OCI-LY3 (cell line): Measurements from ENCODE around the gene SYNJ1.
A peak's percentile ranks its signal among the peaks of the same experiment; 100 is the strongest.
"Not testable (repeated sequence)": the region's sequence is repeated elsewhere in the genome, so short reads cannot be mapped to it uniquely, and the experiment has no call there.

Experiments used
- H2AFZ ChIP-seq: fragments of 200-600, 300-600 bp; shearing (Covaris generic); 2 replicates; pipeline ENCODE4 v1.6.0; 2014; ENCODE audit warnings: antibody characterized with exemption, low read depth, low read length
- H3K27ac ChIP-seq: fragments of 200-600, 300-600 bp; sonication (generic); 2 replicates; pipeline ENCODE4 v1.5.1; 2014; ENCODE audit warnings: mild to moderate bottlenecking, low read length, moderate library complexity, mixed read lengths
- H3K27me3 ChIP-seq: fragments of 200-600, 300-600 bp; sonication (generic); 2 replicates; pipeline ENCODE4 v1.6.1; 2014; ENCODE audit warnings: low read depth, low read length, mixed read lengths
- H3K36me3 ChIP-seq: fragments of 200-600, 300-600 bp; sonication (generic); replicated peaks from 2 replicates; pipeline ENCODE3; 2014; ENCODE audit warnings: low read depth, low read length, mixed read lengths
- H3K4me1 ChIP-seq: fragments of 300-600, 200-600 bp; sonication (generic); 2 replicates; pipeline ENCODE4 v1.6.1; 2014; ENCODE audit warnings: low read length, mixed read lengths
- H3K4me2 ChIP-seq: fragments of 200-600, 300-600 bp; sonication (generic); 2 replicates; pipeline ENCODE4 v1.6.1; 2014; ENCODE audit warnings: low read length, mixed read lengths
- H3K4me3 ChIP-seq: fragments of 300-600, 200-600 bp; sonication (generic); 2 replicates; pipeline ENCODE4 v1.5.1; 2014; ENCODE audit warnings: antibody characterized with exemption, mild to moderate bottlenecking, low read length, moderate library complexity
- H3K79me2 ChIP-seq: fragments of 300-600, 200-600 bp; shearing (Covaris generic); 2 replicates; pipeline ENCODE4 v1.6.1; 2014; ENCODE audit warnings: mild to moderate bottlenecking, low read length, mixed read lengths
- H3K9ac ChIP-seq: fragments of 300-600, 200-600 bp; shearing (Covaris generic); 2 replicates; pipeline ENCODE4 v1.6.0; 2014; ENCODE audit warnings: mild to moderate bottlenecking, low read length, moderate library complexity
- H3K9me3 ChIP-seq: fragments of 200-600, 300-600 bp; shearing (Covaris generic); 2 replicates; pipeline ENCODE4 v1.6.1; 2014; ENCODE audit warnings: low read length, mixed read lengths; ENCODE audit not compliant: insufficient read depth
- H4K20me1 ChIP-seq: fragments of 200-600, 300-600 bp; sonication (generic); 2 replicates; pipeline ENCODE4 v1.6.1; 2016; ENCODE audit warnings: low read length, mixed read lengths; ENCODE audit not compliant: insufficient read depth
- CTCF ChIP-seq: fragments of 200-600, 300-600 bp; sonication (generic); IDR thresholded peaks from 2 replicates; pipeline ENCODE4 v1.5.1; 2014; ENCODE audit warnings: antibody characterized with exemption, low read length, low read depth
- EZH2phosphoT487 ChIP-seq: fragments of 200-600 bp; shearing (Covaris generic); IDR thresholded peaks from 2 replicates; pipeline ENCODE4 v1.6.1; 2018; ENCODE audit warnings: antibody characterized with exemption, mixed run types, low read depth

The SYNJ1 gene

DNA sequence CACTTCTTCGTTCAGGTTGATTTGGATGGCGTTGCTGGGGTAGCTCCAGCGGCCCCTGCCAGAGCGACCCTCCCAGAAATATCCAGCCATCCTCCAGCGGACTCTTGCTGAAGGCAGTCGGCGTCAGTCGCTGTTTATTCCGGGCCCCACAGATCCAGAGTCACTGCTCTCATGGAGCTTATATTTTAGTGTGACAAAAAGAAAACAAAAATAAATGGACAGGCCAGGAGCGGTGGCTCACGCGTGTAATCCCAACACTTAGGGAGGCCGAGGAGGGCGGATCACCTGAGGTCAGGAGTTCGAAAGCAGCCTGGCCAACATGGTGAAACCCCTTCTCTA lies 114.8 kb downstream of the SYNJ1 start:
- Histone ChIP-seq H3K79me2 (peaks cover 24% of the 10 kb centered on the region), H3K36me3 (peaks cover 3% of the 10 kb centered on the region), H3K27ac (0 out of 2 replicates have a peak overlapping the region, but pooled peaks have one; percentile 76), H3K9ac (peak overlapping the region; percentile 69), H3K4me3 (peak overlapping the region; percentile 79), H3K4me2 (peak overlapping the region; percentile 91), H4K20me1 (no peaks in the 10 kb centered on the region; the same call in 1 of the 2 replicates), H3K4me1 (peaks cover 8% of the 10 kb centered on the region; the same call in 1 of the 2 replicates), H2AFZ (peak overlapping the region; percentile 90), H3K27me3 (no peaks in the 10 kb centered on the region), H3K9me3 (no peaks in the 10 kb centered on the region)
- TF ChIP-seq EZH2phosphoT487 (no peak), CTCF (no peak)

- Histone ChIP-seq H3K79me2 (peaks cover 24% of the 10 kb centered on the region), H2AFZ (peak within 1 kb of the TSS; percentile 90), H3K27me3 (no peaks in the 10 kb centered on the region), H3K4me2 (peak within 1 kb of the TSS; percentile 91), H3K9me3 (no peaks in the 10 kb centered on the region), H4K20me1 (no peaks in the 10 kb centered on the region; the same call in 1 of the 2 replicates), H3K4me1 (peaks cover 8% of the 10 kb centered on the region; the same call in 1 of the 2 replicates), H3K9ac (peak within 1 kb of the TSS; percentile 69), H3K4me3 (peak within 1 kb of the TSS; percentile 79), H3K27ac (peak within 1 kb of the TSS; percentile 76), H3K36me3 (peaks cover 3% of the 10 kb centered on the region)
- no peak for TF ChIP-seq EZH2phosphoT487
- no peak for TF ChIP-seq CTCF
These were observed 115.5 kb downstream of the SYNJ1 start, which contains the start of gene CFAP298 for GRCh38 chr21:32612075-32612998. CFAP298 (minus strand) TSS chr21:32612377; CDS start chr21:32612243, 134 bp downstream.

GRCh38 chr21:32611471-32611997 lies 116.3 kb downstream of the SYNJ1 start:
- Histone ChIP-seq H3K9me3 (no peaks in the 10 kb centered on the region), H3K9ac (peak overlapping the region; percentile 69), H4K20me1 (no peaks in the 10 kb centered on the region; the same call in 1 of the 2 replicates), H2AFZ (peak overlapping the region; percentile 90), H3K4me3 (peak overlapping the region; percentile 79), H3K4me1 (peaks cover 8% of the 10 kb centered on the region; the same call in 1 of the 2 replicates), H3K4me2 (peak overlapping the region; percentile 91), H3K27me3 (no peaks in the 10 kb centered on the region), H3K27ac (peak overlapping the region; percentile 76), H3K36me3 (peaks cover 3% of the 10 kb centered on the region), H3K79me2 (peaks cover 24% of the 10 kb centered on the region)
- TF ChIP-seq CTCF: no peak
- no peak for TF ChIP-seq EZH2phosphoT487

GRCh38 chr21:32610940-32611339 lies 116.9 kb downstream of the SYNJ1 start:
- H2AFZ ChIP-seq: not testable (repeated sequence)
- H3K4me3 ChIP-seq: peak overlapping the region; percentile 79; the same call in 1 of the 2 replicates

More at GRCh38 chr21:32610940-32611339, 116.9 kb downstream of the SYNJ1 start:
- H3K9me3 ChIP-seq, H3K4me1 ChIP-seq, H3K27me3 ChIP-seq, H3K36me3 ChIP-seq, H3K27ac ChIP-seq, H4K20me1 ChIP-seq, H3K9ac ChIP-seq: not testable (repeated sequence)
- H3K79me2 ChIP-seq: peaks cover 24% of the 10 kb centered on the region
- peak overlapping the region; percentile 43 for H3K4me2 ChIP-seq
